ENCODE measurements around the gene CLOCK.

CLOCK gene

DNA sequence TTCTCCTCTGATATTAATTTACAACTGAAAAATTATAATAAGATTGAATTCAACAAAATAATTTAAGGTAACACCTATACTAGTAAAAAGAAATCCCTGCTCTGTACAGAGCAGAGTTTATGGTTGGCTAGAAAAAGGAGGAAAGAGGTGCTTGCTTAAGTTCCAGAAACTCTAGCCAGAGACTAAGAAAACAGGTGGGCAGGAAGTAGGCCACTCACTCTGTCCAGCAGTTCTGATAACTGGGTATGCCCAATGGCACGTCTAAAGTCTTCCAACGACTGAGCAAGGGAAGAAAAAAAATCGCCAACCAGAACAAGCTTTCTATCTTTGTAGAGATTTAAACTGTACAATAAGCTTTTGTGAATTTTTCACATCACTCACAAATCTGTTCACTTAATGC lies 108.9 kb downstream of the CLOCK start:
- Histone ChIP-seq H3K27ac (no peak overlapping the region), H3K9ac (no peak overlapping the region), H3K4me3 (no peak overlapping the region), H3K4me2 (no peak overlapping the region), H3K9me3 (replicated peaks in 1 of 11) (no peaks in the 10 kb centered on the region), H3K4me1 (peaks cover 0 to 14% (median 8%) of the 10 kb centered on the region in 10 experiments; a peak in 9 of 20 replicates), H3K36me3 (peaks cover 84 to 100% (median 94%) of the 10 kb centered on the region in 11 experiments), H4K20me1 (peaks cover 0 to 74% (median 15%) of the 10 kb centered on the region in 11 experiments; a peak in 13 of 22 replicates), H3K27me3 (no peaks in the 10 kb centered on the region)
- no peak for TF ChIP-seq Cebpa-rat (IDR thresholded peaks at IDR 0.05)

DNA sequence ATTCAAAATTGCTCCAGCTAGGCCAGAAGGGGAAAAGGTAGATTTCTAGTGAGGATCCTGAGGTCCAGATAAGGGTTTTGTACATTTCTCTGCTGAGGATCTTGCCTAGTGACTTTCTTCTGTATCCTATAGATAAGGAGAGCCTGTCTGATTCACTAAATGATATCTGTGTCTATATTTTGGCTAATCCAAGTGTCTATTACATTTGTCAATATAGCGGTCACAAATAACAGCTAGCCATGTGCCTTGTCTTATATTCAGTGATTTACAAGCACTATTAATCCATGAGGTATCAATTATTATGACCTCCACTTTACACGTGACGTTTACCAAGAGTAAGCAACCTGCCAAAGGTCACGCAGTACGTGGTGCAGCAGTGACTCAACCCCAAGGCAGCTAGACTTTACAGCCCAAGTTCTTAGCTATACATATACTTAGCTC lies 109.3 kb downstream of the CLOCK start:
- Histone ChIP-seq H3K36me3 (peaks cover 84 to 100% (median 95%) of the 10 kb centered on the region in 11 experiments), H3K4me3 (no peak overlapping the region), H3K27ac (no peak overlapping the region), H3K4me2 (no peak overlapping the region), H3K4me1 (peaks cover 0 to 12% (median 8%) of the 10 kb centered on the region in 10 experiments; a peak in 9 of 20 replicates), H3K9me3 (replicated peaks in 1 of 11) (no peaks in the 10 kb centered on the region), H3K9ac (no peak overlapping the region), H4K20me1 (peaks cover 0 to 77% (median 15%) of the 10 kb centered on the region in 11 experiments; a peak in 13 of 22 replicates), H3K27me3 (no peaks in the 10 kb centered on the region)
- TF ChIP-seq Cebpa-rat (IDR thresholded peaks at IDR 0.05): no peak

DNA sequence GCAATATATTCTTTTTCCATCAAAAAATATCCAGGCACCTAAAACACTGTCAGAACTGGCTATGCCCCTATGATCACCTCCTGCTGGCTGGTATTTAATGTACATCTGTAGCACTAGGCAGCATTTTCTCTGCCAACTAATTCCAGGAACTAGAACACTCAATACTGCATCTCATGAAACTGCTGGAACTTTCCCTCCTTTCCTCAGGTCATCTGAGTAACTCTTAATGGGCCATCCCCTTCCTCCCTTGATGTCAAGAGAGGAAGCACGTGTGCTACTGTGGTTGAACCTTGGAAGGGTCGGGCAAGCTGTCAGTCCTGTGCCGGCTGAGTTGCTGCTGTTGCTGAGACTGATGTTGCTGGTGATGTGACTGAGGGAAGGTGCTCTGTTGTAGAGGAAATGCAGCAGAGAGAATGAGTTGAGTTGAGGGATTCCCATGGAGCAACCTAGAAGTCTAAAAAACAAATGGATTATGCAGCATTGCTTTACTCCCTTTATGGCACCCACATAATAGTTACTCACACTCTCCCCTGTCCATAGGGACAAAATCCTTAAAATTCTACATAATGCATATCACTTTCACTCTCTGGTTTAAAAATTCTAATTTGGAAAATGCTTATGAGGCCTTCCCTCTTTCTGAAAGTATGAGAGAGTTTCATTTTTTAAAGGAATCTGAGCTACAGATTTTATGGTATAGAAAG lies 111.4 kb downstream of the CLOCK start:
- H3K9ac ChIP-seq: peak overlapping the region in 1 of 11 experiments; percentile 10; a peak in 1 of 22 replicates
- no peak overlapping the region for H3K27ac ChIP-seq
- no peak overlapping the region for H3K4me3 ChIP-seq
- H3K9me3 ChIP-seq (replicated peaks in 1 of 11): no peaks in the 10 kb centered on the region
- no peaks in the 10 kb centered on the region for H3K27me3 ChIP-seq
- H3K4me2 ChIP-seq: 0 out of 22 replicates have a peak overlapping the region, but pooled peaks of 2 of the 11 experiments have one; percentile 5 to 10
- no peak for TF ChIP-seq Cebpa-rat (IDR thresholded peaks at IDR 0.05)
- H3K4me1 ChIP-seq: peaks cover 0 to 11% (median 8%) of the 10 kb centered on the region in 10 experiments; a peak in 9 of 20 replicates
- peaks cover 0 to 86% (median 26%) of the 10 kb centered on the region in 11 experiments; a peak in 14 of 22 replicates for H4K20me1 ChIP-seq
- peaks cover 89 to 100% (median 95%) of the 10 kb centered on the region in 11 experiments for H3K36me3 ChIP-seq

DNA sequence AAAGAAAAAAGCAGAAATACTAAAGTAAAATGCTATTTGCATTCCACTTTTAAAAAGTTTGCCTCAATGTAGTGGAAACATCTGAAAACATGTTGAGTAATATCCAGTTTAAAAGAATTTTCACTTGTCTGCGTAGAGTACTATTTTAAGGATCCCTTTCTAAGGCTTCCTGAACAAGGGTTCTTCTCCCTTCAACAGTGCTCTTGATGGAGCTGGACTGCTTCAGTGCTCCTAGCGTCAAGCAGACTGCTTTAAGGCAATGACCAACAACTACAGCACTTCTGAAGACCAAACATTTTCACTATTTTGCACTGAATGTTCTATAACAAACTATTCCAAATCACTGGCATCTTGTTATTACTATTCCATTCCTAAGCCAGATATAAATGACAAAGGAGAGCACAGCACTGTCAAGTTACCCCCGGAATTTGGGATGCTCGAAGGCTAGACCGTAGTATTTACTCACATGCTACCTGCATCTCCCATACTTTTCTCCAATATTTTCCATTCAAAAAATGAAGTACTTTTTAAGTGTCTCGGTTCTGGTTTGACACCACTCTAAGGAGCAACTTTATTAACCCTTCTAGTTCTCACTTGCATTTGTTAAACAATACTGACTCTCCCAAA lies 114.9 kb downstream of the CLOCK start:
- no peaks in the 10 kb centered on the region for H3K9me3 ChIP-seq (replicated peaks in 1 of 11)
- H3K9ac ChIP-seq: no peak overlapping the region
- H3K27me3 ChIP-seq: no peaks in the 10 kb centered on the region
- peaks cover 0 to 11% (median 8%) of the 10 kb centered on the region in 10 experiments; a peak in 9 of 20 replicates for H3K4me1 ChIP-seq
- H3K4me3 ChIP-seq: no peak overlapping the region
- no peak for TF ChIP-seq Cebpa-rat (IDR thresholded peaks at IDR 0.05)
- H3K27ac ChIP-seq: no peak overlapping the region
- peaks cover 0 to 99% (median 53%) of the 10 kb centered on the region in 11 experiments; a peak in 17 of 22 replicates for H4K20me1 ChIP-seq
- no peak overlapping the region for H3K4me2 ChIP-seq
- H3K36me3 ChIP-seq: peaks cover 97 to 100% (median 100%) of the 10 kb centered on the region in 11 experiments

DNA sequence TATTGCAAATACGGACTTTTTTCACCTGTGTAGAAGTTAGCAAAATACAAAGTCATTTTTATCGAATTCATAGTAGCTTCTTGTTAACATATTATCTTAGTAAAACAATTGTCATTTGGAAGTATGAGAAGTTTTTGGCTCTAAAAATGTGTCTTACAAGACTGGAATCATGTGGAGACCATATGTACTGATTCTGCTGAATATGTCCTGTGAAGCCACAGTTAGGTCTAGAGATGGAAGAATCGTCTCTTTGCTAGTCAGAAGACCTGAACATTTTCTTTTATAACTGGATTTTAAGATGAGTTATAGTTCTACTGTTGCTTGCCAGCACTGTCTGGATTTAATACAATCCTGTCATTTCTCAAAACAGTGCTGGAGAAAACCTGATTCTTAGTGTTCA lies 121.9 kb downstream of the CLOCK start:
- no peaks in the 10 kb centered on the region for H3K9me3 ChIP-seq (replicated peaks in 1 of 11)
- peaks cover 26 to 100% (median 87%) of the 10 kb centered on the region in 11 experiments for H4K20me1 ChIP-seq
- no peak overlapping the region for H3K9ac ChIP-seq
- H3K4me3 ChIP-seq: no peak overlapping the region
- no peak overlapping the region for H3K27ac ChIP-seq
- H3K36me3 ChIP-seq: peaks cover 98 to 100% (median 100%) of the 10 kb centered on the region in 11 experiments
- no peak overlapping the region for H3K4me2 ChIP-seq
- TF ChIP-seq Cebpa-rat (IDR thresholded peaks at IDR 0.05): no peak
- H3K4me1 ChIP-seq: no peaks in the 10 kb centered on the region
- H3K27me3 ChIP-seq: no peaks in the 10 kb centered on the region

DNA sequence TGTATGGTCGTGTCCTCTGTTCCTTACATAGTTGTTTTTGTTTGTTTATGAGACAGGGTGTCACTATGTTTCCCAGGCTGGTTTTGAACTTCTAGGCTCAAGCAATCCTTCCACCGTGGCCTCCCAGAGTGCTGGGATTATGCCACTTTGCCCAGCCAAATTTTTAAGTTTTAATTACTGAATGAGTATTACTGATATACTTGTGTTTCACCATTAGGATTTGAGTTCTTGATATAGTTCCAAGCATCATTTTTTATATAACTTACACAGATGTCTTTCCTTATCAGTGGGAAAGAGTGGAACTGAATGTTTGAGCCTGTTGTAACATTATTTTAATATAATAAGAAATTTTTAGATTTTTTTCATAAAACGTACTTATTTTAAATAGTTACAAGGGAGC lies 130.5 kb downstream of the CLOCK start:
- no peak overlapping the region for H3K9ac ChIP-seq
- H3K27ac ChIP-seq: no peak overlapping the region
- H3K9me3 ChIP-seq (replicated peaks in 1 of 11): no peaks in the 10 kb centered on the region
- H3K4me1 ChIP-seq: no peaks in the 10 kb centered on the region
- H3K36me3 ChIP-seq: peaks cover 93 to 100% (median 97%) of the 10 kb centered on the region in 11 experiments
- H3K27me3 ChIP-seq: no peaks in the 10 kb centered on the region
- no peak overlapping the region for H3K4me3 ChIP-seq
- TF ChIP-seq Cebpa-rat (IDR thresholded peaks at IDR 0.05): no peak
- peaks cover 72 to 100% (median 98%) of the 10 kb centered on the region in 11 experiments for H4K20me1 ChIP-seq
- H3K4me2 ChIP-seq: no peak overlapping the region

DNA sequence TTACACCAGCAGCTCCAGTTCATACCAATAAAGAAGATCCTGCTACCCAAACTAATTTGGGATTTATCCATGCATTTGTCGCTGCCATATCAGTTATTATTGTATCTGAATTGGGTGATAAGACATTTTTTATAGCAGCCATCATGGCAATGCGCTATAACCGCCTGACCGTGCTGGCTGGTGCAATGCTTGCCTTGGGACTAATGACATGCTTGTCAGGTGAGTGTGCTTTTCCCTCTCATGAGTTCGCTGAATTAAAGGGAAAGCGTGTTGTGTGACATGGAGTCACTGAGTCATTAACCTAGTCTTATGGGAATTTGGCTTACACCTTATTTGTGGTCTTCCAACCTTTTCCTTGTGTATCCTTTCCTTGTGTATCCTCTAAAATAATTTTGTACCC lies 135.1 kb downstream of the CLOCK start:
- H3K27ac ChIP-seq: no peak overlapping the region
- TF ChIP-seq Cebpa-rat (IDR thresholded peaks at IDR 0.05): no peak
- H3K4me1 ChIP-seq: peaks cover 34 to 42% (median 38%) of the 10 kb centered on the region in 10 experiments
- H3K4me2 ChIP-seq: no peak overlapping the region
- no peak overlapping the region for H3K4me3 ChIP-seq
- H3K9ac ChIP-seq: no peak overlapping the region
- peaks cover 77 to 93% (median 80%) of the 10 kb centered on the region in 11 experiments for H3K36me3 ChIP-seq
- H3K9me3 ChIP-seq (replicated peaks in 1 of 11): no peaks in the 10 kb centered on the region
- H3K27me3 ChIP-seq: no peaks in the 10 kb centered on the region
- peaks cover 96 to 100% (median 100%) of the 10 kb centered on the region in 11 experiments for H4K20me1 ChIP-seq

DNA sequence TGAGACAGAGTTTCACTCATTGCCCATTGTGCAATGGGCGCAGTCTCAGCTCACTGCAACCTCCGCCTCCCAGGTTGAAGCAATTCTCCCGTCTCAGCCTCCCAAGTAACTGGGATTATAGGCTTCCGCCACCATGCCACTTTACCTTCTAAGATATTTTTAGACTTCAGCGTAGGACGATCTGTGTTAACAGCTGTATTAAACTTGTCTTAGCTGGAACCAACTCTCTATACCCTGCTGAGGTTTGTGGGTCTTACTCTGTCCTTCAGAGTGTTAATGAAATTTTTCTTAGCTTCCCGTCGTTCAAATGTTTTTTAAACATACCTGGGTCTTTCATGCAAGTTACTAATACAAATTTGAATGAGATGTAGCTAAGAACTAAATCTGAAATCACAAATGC lies 136.3 kb downstream of the CLOCK start:
- H4K20me1 ChIP-seq: peaks cover 97 to 100% (median 100%) of the 10 kb centered on the region in 11 experiments

More for the DNA sequence above, 136.3 kb downstream of the CLOCK start:
- H3K9me3 ChIP-seq (replicated peaks in 1 of 11): no peaks in the 10 kb centered on the region
- no peak for TF ChIP-seq Cebpa-rat (IDR thresholded peaks at IDR 0.05)
- H3K4me1 ChIP-seq: peaks cover 34 to 54% (median 40%) of the 10 kb centered on the region in 10 experiments
- H3K9ac ChIP-seq: peak overlapping the region in 4 of 11 experiments; percentile 1 to 16 (median 5); a peak in 3 of 22 replicates
- H3K27ac ChIP-seq: peak overlapping the region in 8 of 11 experiments; percentile 1 to 59 (median 40); a peak in 8 of 22 replicates
- no peaks in the 10 kb centered on the region for H3K27me3 ChIP-seq
- H3K4me3 ChIP-seq: no peak overlapping the region
- H3K4me2 ChIP-seq: peak overlapping the region in 3 of 11 experiments; percentile 55 to 85 (median 78); a peak in 5 of 22 replicates
- H3K36me3 ChIP-seq: peaks cover 77 to 93% (median 80%) of the 10 kb centered on the region in 11 experiments

All from BLaER1 treated with 17β-estradiol and CSF1 and Interleukin-3, amounts not matched to agents 10 nM and 100 nM (cell line).